B cell (primary cell): ENCODE results near the gene PDLIM5. TPM values are rescaled to one million over a fixed set of nuclear protein-coding genes. Genes with fewer than 3 reads are reported as not detected.
"Not testable (repeated sequence)": the region's sequence is repeated elsewhere in the genome, so short reads cannot be mapped to it uniquely, and the experiment has no call there.

Source experiments
- ATAC-seq: fragments of 200-7000 bp; cut with Tn5 transposase; one replicate; pipeline ENCODE4 v1.10.0; 2021; ENCODE audit warnings: low read depth, mild to moderate bottlenecking, moderate number of reproducible peaks, moderate library complexity
- CTCF ChIA-PET: fragments of 350-600 bp; sonication (Branson Sonifier 250); formaldehyde crosslinking; loops from one replicate; lab custom pipeline; 2021; ENCODE audit warnings: antibody characterized with exemption, inconsistent platforms; lab: Charles Lee
- POLR2A ChIA-PET: fragments of 350-600 bp; sonication (Branson Sonifier 250); formaldehyde crosslinking; loops from one replicate; lab custom pipeline; 2021; ENCODE audit warnings: antibody characterized with exemption; lab: Charles Lee
- DNase-seq: peaks from one replicate; pipeline ENCODE4 v3.0.0; 2013
- H2AFZ ChIP-seq: 2 replicates; pipeline ENCODE4 v1.6.1; 2012; ENCODE audit warnings: mild to moderate bottlenecking, low read depth, low read length; ENCODE audit not compliant: insufficient read depth, poor library complexity, severe bottlenecking
- H3K27ac ChIP-seq, 2 donors: 1 replicate in 1 of 2; 2 replicates in 1 of 2; pipeline ENCODE4 v1.5.1; 2012 to 2013; ENCODE audit warnings: low read length in 2 of 2, mild to moderate bottlenecking in 2 of 2, moderate library complexity in 1 of 2
- H3K27me3 ChIP-seq, 4 experiments: fragments of 200-600 bp in 1 of 4; sonication (generic) in 1 of 4; replicated peaks in 1 of 4; 1 replicate in 2 of 4; 2 replicates in 2 of 4; pipeline versions ENCODE4 v1.6.1 to v1.7.0; 2013 to 2016; ENCODE audit warnings: low read length in 3 of 4, mild to moderate bottlenecking in 2 of 4, mixed read lengths in 1 of 4, moderate library complexity in 1 of 4; ENCODE audit not compliant: insufficient read depth in 4 of 4, control insufficient read depth in 3 of 4; ENCODE audit errors: control extremely low read depth in 1 of 4
- H3K36me3 ChIP-seq, 2 experiments: replicated peaks in 1 of 2; 1 replicate in 1 of 2; 2 replicates in 1 of 2; pipeline versions ENCODE4 v1.6.1 to v1.7.1; 2013; ENCODE audit warnings: low read length in 1 of 2; ENCODE audit not compliant: insufficient read depth in 2 of 2, control insufficient read depth in 1 of 2; ENCODE audit errors: control extremely low read depth in 1 of 2, extremely low read depth in 1 of 2
- H3K4me1 ChIP-seq, 2 donors: fragments of 200-600 bp in 1 of 2; sonication (generic) in 1 of 2; 1 replicate in 1 of 2; 2 replicates in 1 of 2; pipeline versions ENCODE4 v1.5.1 to v1.6.1; 2013 to 2017; ENCODE audit warnings: low read length in 2 of 2; ENCODE audit not compliant: control insufficient read depth in 2 of 2, insufficient read depth in 2 of 2
- H3K4me2 ChIP-seq: replicated peaks from 2 replicates; pipeline ENCODE3; 2012; ENCODE audit warnings: mild to moderate bottlenecking, low read depth, low read length; ENCODE audit not compliant: poor library complexity, severe bottlenecking
- H3K4me3 ChIP-seq, 5 experiments: fragments of 200-600 bp in 1 of 5; sonication (generic) in 1 of 5; 1 replicate in 3 of 5; 2 replicates in 2 of 5; pipeline versions ENCODE4 v1.5.1 to v1.7.0; 2011 to 2016; ENCODE audit warnings: low read length in 4 of 5, mild to moderate bottlenecking in 4 of 5, low read depth in 2 of 5, control low read depth in 1 of 5, moderate library complexity in 1 of 5; ENCODE audit not compliant: insufficient read depth in 1 of 5; ENCODE audit errors: control extremely low read depth in 1 of 5, extremely low read depth in 1 of 5
- H3K79me2 ChIP-seq: fragments of 200-600 bp; sonication (generic); one replicate; pipeline ENCODE4 v1.6.0; 2016; ENCODE audit warnings: low read length; ENCODE audit not compliant: control insufficient read depth, insufficient read depth
- H3K9ac ChIP-seq: fragments of 200-600 bp; sonication (generic); 2 replicates; pipeline ENCODE4 v1.6.1; 2017; ENCODE audit warnings: mild to moderate bottlenecking, low read length, moderate library complexity
- H3K9me3 ChIP-seq, 3 donors: one replicate each; pipeline versions ENCODE4 v1.6.1 to v1.7.1; 2013; ENCODE audit warnings: low read length in 2 of 3; ENCODE audit not compliant: control insufficient read depth in 2 of 3, insufficient read depth in 1 of 3; ENCODE audit errors: control extremely low read depth in 1 of 3
- H4K20me1 ChIP-seq: 2 replicates; pipeline ENCODE4 v1.6.0; 2012; ENCODE audit warnings: mild to moderate bottlenecking, low read length; ENCODE audit not compliant: insufficient read depth, control insufficient read depth, poor library complexity, severe bottlenecking
- H3K27ac Mint-ChIP-seq: one replicate; pipeline ENCODE4 v1.8.0; 2021; ENCODE audit warnings: mixed read lengths
- H3K27me3 Mint-ChIP-seq: one replicate; pipeline ENCODE4 v1.8.0; 2021; ENCODE audit warnings: mixed read lengths
- H3K4me1 Mint-ChIP-seq: one replicate; pipeline ENCODE4 v1.8.0; 2021; ENCODE audit warnings: mixed read lengths
- H3K4me3 Mint-ChIP-seq: one replicate; pipeline ENCODE4 v1.8.0; 2021; ENCODE audit warnings: mixed read lengths
- H3K9me3 Mint-ChIP-seq: one replicate; pipeline ENCODE4 v1.8.0; 2022; ENCODE audit warnings: mixed read lengths; ENCODE audit not compliant: insufficient read depth
- CTCF ChIP-seq: fragments of 200-600 bp; IDR thresholded peaks from one replicate; pipeline ENCODE4 v1.8.0; 2022; ENCODE audit warnings: antibody characterized with exemption, mild to moderate bottlenecking
- EZH2 ChIP-seq: IDR thresholded peaks from 2 replicates; pipeline ENCODE4 v1.6.1; 2012; ENCODE audit warnings: borderline replicate concordance, low read depth, mild to moderate bottlenecking, moderate library complexity, low read length; ENCODE audit not compliant: insufficient read depth, poor library complexity, severe bottlenecking
- WGBS: methylation state at CpG from one replicate; pipeline ENCODE4 v1.1.5; 2013; ENCODE audit warnings: missing lambda C conversion rate; ENCODE audit not compliant: insufficient coverage; 5-methylcytosine and 5-hydroxymethylcytosine counted together
- intact Hi-C: fragments of 100-400 bp; cut with micrococcal nuclease; formaldehyde crosslinking; loops from one replicate; pipeline ENCODE4 v1.10.0; 2022
- polyA plus RNA-seq: library from polyadenylated mRNA; depleted of rRNA; stranded (reverse); fragments of >200 nt; gene quantifications from 2 replicates; pipeline ENCODE4 v1.2.3, GENCODE V29; 2012
- total RNA-seq, 2 donors: library from RNA; stranded (reverse); fragments of 120-200 nt in 1 of 2; gene quantifications; 1 replicate in 1 of 2; 2 replicates in 1 of 2; pipeline versions ENCODE4 v1.2.3 to v1.2.4, GENCODE V29; 2013 to 2022

Gene PDLIM5
- total and polyA plus RNA-seq, 2 donors (not counting 1 experiment from before 2014, with no cell fraction given), result 24.0 to 30.2 TPM

- H3K4me1 ChIP-seq, result no peaks in the 10 kb centered on the region
- DNase-seq (no peak), ATAC-seq (no peak)
- H3K79me2 ChIP-seq, result peaks cover 16% of the 10 kb centered on the region
- Mint-ChIP-seq H3K27me3 (no peaks in the 10 kb centered on the region), H3K9me3 (peaks cover 2% of the 10 kb centered on the region), H3K4me3 (no peak overlapping the region), H3K27ac (no peak overlapping the region), H3K4me1 (no peaks in the 10 kb centered on the region)
- H3K27me3 ChIP-seq, result no peaks in the 10 kb centered on the region
- intact Hi-C loops, result no loop called here
- WGBS, result 63% methylated on average over 1 of the region's 1 CpG
- no peak overlapping the region for H3K4me3 ChIP-seq
- no peak overlapping the region for H3K27ac ChIP-seq
- H2AFZ ChIP-seq, result no peak overlapping the region
- no peak overlapping the region for H3K9ac ChIP-seq
- no peak overlapping the region for H3K4me2 ChIP-seq
- H4K20me1 ChIP-seq, result no peaks in the 10 kb centered on the region
- ChIA-PET POLR2A (no interaction called here), CTCF (no interaction called here)
- peaks cover 0 to 4% (median 0%) of the 10 kb centered on the region in 3 donors for H3K9me3 ChIP-seq
- TF ChIP-seq CTCF (no peak), EZH2 (no peak)
- no peaks in the 10 kb centered on the region for H3K36me3 ChIP-seq
Observed at GRCh38 chr4:94469221-94469784, 17.6 kb downstream of the PDLIM5 start.

- no peak overlapping the region for H3K4me3 ChIP-seq
- ATAC-seq (no peak), DNase-seq (no peak)
- H3K79me2 ChIP-seq, result peaks cover 16% of the 10 kb centered on the region
- H3K27ac ChIP-seq, result no peak overlapping the region
- 100% methylated on average over 3 of the region's 4 CpGs for WGBS
- TF ChIP-seq CTCF (no peak), EZH2 (no peak)
- H3K36me3 ChIP-seq, result no peaks in the 10 kb centered on the region
- Mint-ChIP-seq H3K27ac (no peak overlapping the region), H3K9me3 (peaks cover 2% of the 10 kb centered on the region), H3K4me1 (no peaks in the 10 kb centered on the region), H3K4me3 (no peak overlapping the region), H3K27me3 (no peaks in the 10 kb centered on the region)
- peaks cover 0 to 4% (median 0%) of the 10 kb centered on the region in 3 donors for H3K9me3 ChIP-seq
- ChIA-PET POLR2A (no interaction called here), CTCF (no interaction called here)
- intact Hi-C loops, result no loop called here
- no peak overlapping the region for H3K4me2 ChIP-seq
- H4K20me1 ChIP-seq, result no peaks in the 10 kb centered on the region
- H2AFZ ChIP-seq, result no peak overlapping the region
- H3K9ac ChIP-seq, result no peak overlapping the region
- no peaks in the 10 kb centered on the region for H3K27me3 ChIP-seq
- H3K4me1 ChIP-seq, result no peaks in the 10 kb centered on the region
Observed at GRCh38 chr4:94470132-94470531, 18.4 kb downstream of the PDLIM5 start.

- H3K36me3 ChIP-seq, H3K27me3 ChIP-seq, H3K4me1 ChIP-seq, H3K4me1 Mint-ChIP-seq, H3K9me3 ChIP-seq, CTCF ChIA-PET, H3K4me3 ChIP-seq, H3K79me2 ChIP-seq, DNase-seq, H3K4me2 ChIP-seq, H3K9ac ChIP-seq, intact Hi-C loops, H3K4me3 Mint-ChIP-seq, H3K9me3 Mint-ChIP-seq, H3K27ac ChIP-seq, H3K27me3 Mint-ChIP-seq, ATAC-seq, H2AFZ ChIP-seq, POLR2A ChIA-PET, H3K27ac Mint-ChIP-seq, H4K20me1 ChIP-seq: not testable (repeated sequence)
- no CpG with 5 or more reads among the region's 4 CpGs for WGBS
Observed at GRCh38 chr4:94470782-94471181, 19.0 kb downstream of the PDLIM5 start.
